Kidney (tissue), 22 donors: ENCODE results near the gene NPRL2. TPM values are rescaled to one million over a fixed set of nuclear protein-coding genes. Genes with fewer than 3 reads are reported as not detected.

Experiments
- DNase-seq, 5 donors: peaks; one replicate each; pipeline ENCODE4 v3.0.0-alpha.2; 2013 to 2020
- FAIRE-seq: peaks from 2 replicates; lab custom pipeline; 2012; peaks lifted over from hg19 to GRCh38; lab: Jason Lieb, UNC
- H3K27ac ChIP-seq, 2 donors: one replicate each; pipeline ENCODE4 v1.7.0; 2013; ENCODE audit warnings: low read depth in 2 of 2, low read length in 2 of 2, inconsistent platforms in 1 of 2
- H3K27me3 ChIP-seq: one replicate; pipeline ENCODE4 v1.7.1; 2013; ENCODE audit warnings: low read length, inconsistent platforms; ENCODE audit not compliant: control insufficient read depth, insufficient read depth
- H3K36me3 ChIP-seq, 3 donors: one replicate each; pipeline versions ENCODE4 v1.7.0 to v1.7.1; 2013; ENCODE audit warnings: low read length in 3 of 3, control low read depth in 1 of 3, inconsistent platforms in 1 of 3; ENCODE audit not compliant: insufficient read depth in 3 of 3, control insufficient read depth in 2 of 3
- H3K4me1 ChIP-seq, 3 donors: one replicate each; pipeline versions ENCODE4 v1.7.0 to v1.7.1; 2013; ENCODE audit warnings: low read length in 3 of 3, inconsistent platforms in 1 of 3, low read depth in 1 of 3; ENCODE audit not compliant: control insufficient read depth in 2 of 3, insufficient read depth in 2 of 3
- H3K4me3 ChIP-seq, 3 donors: one replicate each; pipeline versions ENCODE4 v1.7.0 to v1.8.1; 2013; ENCODE audit warnings: low read length in 3 of 3, control low read depth in 1 of 3, inconsistent platforms in 1 of 3
- H3K9ac ChIP-seq, 3 donors: one replicate each; pipeline versions ENCODE4 v1.7.0 to v1.7.1; 2013; ENCODE audit warnings: low read length in 3 of 3, control low read depth in 1 of 3, inconsistent platforms in 1 of 3
- H3K9me3 ChIP-seq, 3 donors: one replicate each; pipeline versions ENCODE4 v1.7.0 to v1.7.1; 2013; ENCODE audit warnings: low read length in 3 of 3, control low read depth in 1 of 3, inconsistent platforms in 1 of 3; ENCODE audit not compliant: control insufficient read depth in 2 of 3, insufficient read depth in 1 of 3
- CTCF ChIP-seq: IDR thresholded peaks from 3 replicates; pipeline ENCODE4 v1.5.1; 2012; ENCODE audit warnings: mild to moderate bottlenecking, moderate library complexity, borderline replicate concordance; ENCODE audit not compliant: insufficient read depth; ENCODE audit errors: extremely low read depth
- intact Hi-C: fragments of 100-400 bp; cut with DNase I; formaldehyde crosslinking; loops from one replicate; pipeline ENCODE4 v1.11.1; 2022
- long read RNA-seq, 10 donors: library from polyadenylated mRNA in 1 of 10; unstranded in 1 of 10; transcript quantifications; one replicate each; pipeline ENCODE4 v2.0.0 and lab custom pipeline, GENCODE V29; 2021 to 2026
- polyA plus RNA-seq: library from polyadenylated mRNA; stranded (reverse); fragments of 350-450 nt; fragmentation: Illumina TruSeq; extraction: RNeasy Lipid Tissue Mini Kit (QIAGEN cat#74804); gene quantifications from one replicate; pipeline ENCODE4 v1.2.3, GENCODE V29; 2014; ENCODE audit warnings: low read depth, low replicate concordance; ENCODE audit not compliant: insufficient read depth
- total RNA-seq: library from RNA; stranded (reverse); fragmentation: NEBNext Ultra II Directional; extraction: Animal tissue kit (Norgen Biotek cat#: 25700); gene quantifications from one replicate; pipeline ENCODE4 v1.2.1, GENCODE V29; 2021
- donor health status: control.
- donor health status: control.
- donor health status: control.
- donor health status: control.
- donor health status: control.
- donor health status: DM: yes; HTN: yes; CAD: no.
- donor health status: Normal renal cell carcinoma (clear cell type).

The NPRL2 gene
- total RNA-seq (23.5 TPM), polyA plus RNA-seq (39.8 TPM)
- long read RNA-seq, donor 1, transcript NPRL2-201 (11 exons, 1,700 nt): major isoform, 8 of 16 reads
- long read RNA-seq, donor 1, partial matches to known transcripts: 7 of 16 reads
- long read RNA-seq, donor 1, other reads (novel, unspliced or antisense): 0 of 16 reads
- long read RNA-seq, donor 2, transcript NPRL2-201 (11 exons, 1,700 nt): major isoform, 7 of 8 reads
- long read RNA-seq, donor 2, partial matches to known transcripts: 0 of 8 reads
- long read RNA-seq, donor 2, other reads (novel, unspliced or antisense): 0 of 8 reads
- long read RNA-seq, donor 3, transcript NPRL2-201 (11 exons, 1,700 nt): major isoform, 9 of 9 reads
- long read RNA-seq, donor 3, partial matches to known transcripts: 0 of 9 reads
- long read RNA-seq, donor 3, other reads (novel, unspliced or antisense): 0 of 9 reads
- long read RNA-seq, donor 4, transcript NPRL2-201 (11 exons, 1,700 nt): major isoform, 6 of 18 reads
- long read RNA-seq, donor 4, partial matches to known transcripts: 11 of 18 reads
- long read RNA-seq, donor 4, other reads (novel, unspliced or antisense): 0 of 18 reads
- long read RNA-seq, donor 5, partial matches to known transcripts: 0 of 1 reads
- long read RNA-seq, donor 5, other reads (novel, unspliced or antisense): 0 of 1 reads
- long read RNA-seq, donor 6, transcript NPRL2-201 (11 exons, 1,700 nt): major isoform, 9 of 10 reads
- long read RNA-seq, donor 6, partial matches to known transcripts: 0 of 10 reads
- long read RNA-seq, donor 6, other reads (novel, unspliced or antisense): 0 of 10 reads
- long read RNA-seq, donor 7, transcript NPRL2-201 (11 exons, 1,700 nt): major isoform, 12 of 31 reads
- long read RNA-seq, donor 7, partial matches to known transcripts: 5 of 31 reads
- long read RNA-seq, donor 7, other reads (novel, unspliced or antisense): 14 of 31 reads
- long read RNA-seq, donor 8, transcript NPRL2-201 (11 exons, 1,700 nt): major isoform, 5 of 6 reads
- long read RNA-seq, donor 8, partial matches to known transcripts: 0 of 6 reads
- long read RNA-seq, donor 8, other reads (novel, unspliced or antisense): 0 of 6 reads
- long read RNA-seq, donor 9, partial matches to known transcripts: 0 of 4 reads
- long read RNA-seq, donor 9, other reads (novel, unspliced or antisense): 0 of 4 reads
- long read RNA-seq, donor 10, partial matches to known transcripts: 0 of 4 reads
- long read RNA-seq, donor 10, other reads (novel, unspliced or antisense): 0 of 4 reads

GRCh38 chr3:50350527-50351322, at the start of gene NPRL2, which contains the start of gene CYB561D2:
TSS of gene NPRL2 (minus strand) at chr3:50350775. CDS start at chr3:50350652, 123 bp downstream.
TSS of gene CYB561D2 (plus strand) at chr3:50350862. CDS start at chr3:50351434, 572 bp downstream.
- H3K27me3 ChIP-seq: no peaks in the 10 kb centered on the region
- intact Hi-C loops: no loop called here
- DNase-seq (peak; percentile 96 to 99 (median 97)), FAIRE-seq (no peak)
- no peak for TF ChIP-seq CTCF
- H3K36me3 ChIP-seq: peaks cover 0 to 26% (median 14%) of the 10 kb centered on the region in 3 donors
- peak within 1 kb of the TSS; percentile 81 to 97 (median 86) for H3K4me3 ChIP-seq
- peak within 1 kb of the TSS; percentile 70 to 91 (median 72) for H3K9ac ChIP-seq
- peaks cover 0 to 36% (median 21%) of the 10 kb centered on the region in 3 donors for H3K4me1 ChIP-seq
- peak within 1 kb of the TSS; percentile 96 to 98 for H3K27ac ChIP-seq
- no peaks in the 10 kb centered on the region for H3K9me3 ChIP-seq

- no peak overlapping the region for H3K27ac ChIP-seq
- H3K36me3 ChIP-seq: no peaks in the 10 kb centered on the region
- H3K9ac ChIP-seq: no peak overlapping the region
- no peak for TF ChIP-seq CTCF
- no peaks in the 10 kb centered on the region for H3K4me1 ChIP-seq
- FAIRE-seq (no peak), DNase-seq (no peak)
- no peaks in the 10 kb centered on the region for H3K9me3 ChIP-seq
- no peak overlapping the region for H3K4me3 ChIP-seq
- H3K27me3 ChIP-seq: no peaks in the 10 kb centered on the region
- intact Hi-C loops: no loop called here
These were observed 45.9 kb upstream of the NPRL2 start for GRCh38 chr3:50396502-50396901.
